ENCODE data around the gene HSPA6.
"Not testable (repeated sequence)": the region's sequence is repeated elsewhere in the genome, so short reads cannot be mapped to it uniquely, and the experiment has no call there.

DNA sequence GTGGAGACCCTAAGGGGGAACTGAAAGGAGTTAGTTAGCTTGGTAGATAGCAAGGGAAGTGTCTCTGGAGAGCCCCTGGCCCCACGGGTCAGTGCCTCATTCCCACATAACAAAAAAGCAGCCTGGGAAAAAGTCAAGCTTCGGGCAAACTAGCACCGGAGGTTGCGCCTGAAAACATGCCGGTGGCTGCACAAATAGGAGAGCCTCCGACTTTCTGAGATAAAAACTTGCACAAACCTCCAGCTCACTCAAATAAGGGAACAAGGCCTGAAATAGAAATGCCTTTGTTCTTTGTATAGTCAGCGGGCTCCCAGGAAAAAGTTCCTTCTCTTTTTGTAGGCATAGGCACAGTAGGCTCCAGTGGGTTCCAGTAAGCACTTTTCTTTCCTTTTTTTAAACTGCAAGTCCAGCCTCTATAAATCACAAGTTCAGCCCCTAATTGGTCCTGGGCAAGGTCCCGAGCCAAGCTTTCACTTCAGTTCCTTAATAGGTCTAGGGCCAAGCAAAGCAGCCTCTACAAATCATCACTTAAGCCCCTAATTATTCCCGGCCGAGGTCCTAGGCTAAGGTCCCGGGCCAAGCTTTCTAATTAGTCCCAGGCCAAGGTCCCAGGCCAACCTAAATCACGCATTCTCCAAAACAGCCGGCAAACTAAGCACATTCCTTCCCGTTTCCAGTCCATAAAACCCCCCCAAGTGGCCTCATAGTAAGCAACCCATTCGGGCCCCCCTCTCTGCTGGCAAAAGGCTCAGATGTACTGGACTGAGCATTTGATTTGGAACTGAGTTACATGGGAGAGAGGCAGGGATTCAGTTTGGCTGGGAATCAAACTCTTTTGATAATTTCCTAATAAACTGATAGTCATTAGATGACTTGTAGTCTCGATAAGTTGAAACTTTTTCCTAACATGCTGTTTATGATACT lies 8.6 kb downstream of the HSPA6 start:
- TF ChIP-seq, protein P1, sequence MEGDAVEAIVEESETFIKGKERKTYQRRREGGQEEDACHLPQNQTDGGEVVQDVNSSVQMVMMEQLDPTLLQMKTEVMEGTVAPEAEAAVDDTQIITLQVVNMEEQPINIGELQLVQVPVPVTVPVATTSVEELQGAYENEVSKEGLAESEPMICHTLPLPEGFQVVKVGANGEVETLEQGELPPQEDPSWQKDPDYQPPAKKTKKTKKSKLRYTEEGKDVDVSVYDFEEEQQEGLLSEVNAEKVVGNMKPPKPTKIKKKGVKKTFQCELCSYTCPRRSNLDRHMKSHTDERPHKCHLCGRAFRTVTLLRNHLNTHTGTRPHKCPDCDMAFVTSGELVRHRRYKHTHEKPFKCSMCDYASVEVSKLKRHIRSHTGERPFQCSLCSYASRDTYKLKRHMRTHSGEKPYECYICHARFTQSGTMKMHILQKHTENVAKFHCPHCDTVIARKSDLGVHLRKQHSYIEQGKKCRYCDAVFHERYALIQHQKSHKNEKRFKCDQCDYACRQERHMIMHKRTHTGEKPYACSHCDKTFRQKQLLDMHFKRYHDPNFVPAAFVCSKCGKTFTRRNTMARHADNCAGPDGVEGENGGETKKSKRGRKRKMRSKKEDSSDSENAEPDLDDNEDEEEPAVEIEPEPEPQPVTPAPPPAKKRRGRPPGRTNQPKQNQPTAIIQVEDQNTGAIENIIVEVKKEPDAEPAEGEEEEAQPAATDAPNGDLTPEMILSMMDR (IDR thresholded peaks at IDR 0.05 in 8 of 11, conservative IDR thresholded peaks at IDR 0.05 in 3 of 11): not testable (repeated sequence)
- TF ChIP-seq POLR2AphosphoS5, POLR2A (IDR thresholded peaks at IDR 0.05): not testable (repeated sequence)

Measured in spleen (tissue), 7 donors.